H1 (cell line): ENCODE data around the gene GLIPR1.

Source experiments
- CHD2 ChIP-seq: IDR thresholded peaks from 2 replicates; pipeline ENCODE4 v1.6.1; 2012; ENCODE audit warnings: low read length, improper control_type of control experiment
- EP300 ChIP-seq, 2 experiments: IDR thresholded peaks; 1 replicate in 1 of 2; 2 replicates in 1 of 2; pipeline ENCODE4 v1.6.1; 2011 to 2012; ENCODE audit warnings: low read depth in 2 of 2, low read length in 2 of 2, mild to moderate bottlenecking in 2 of 2, borderline replicate concordance in 1 of 2, inconsistent platforms in 1 of 2, moderate library complexity in 1 of 2
- EZH2 ChIP-seq: fragments of 200-600 bp; sonication (generic); IDR thresholded peaks from 2 replicates; pipeline ENCODE4 v1.7.1; 2012; ENCODE audit warnings: low read depth, mild to moderate bottlenecking, moderate library complexity, low read length, inconsistent platforms; ENCODE audit not compliant: severe bottlenecking
- HDAC6 ChIP-seq: IDR thresholded peaks from one replicate; pipeline ENCODE4 v1.7.1; 2012; ENCODE audit warnings: low read depth, mild to moderate bottlenecking, inconsistent platforms, low read length, moderate library complexity
- MAX ChIP-seq: IDR thresholded peaks from 2 replicates; pipeline ENCODE4 v1.6.1; 2012; ENCODE audit warnings: inconsistent platforms
- NRF1 ChIP-seq: IDR thresholded peaks from 2 replicates; pipeline ENCODE4 v1.6.1; 2011; ENCODE audit warnings: mild to moderate bottlenecking, low read depth, low read length, improper control_type of control experiment
- POLR2A ChIP-seq, 2 experiments: IDR thresholded peaks; 1 replicate in 1 of 2; 2 replicates in 1 of 2; pipeline ENCODE4 v1.6.1; 2011; ENCODE audit warnings: low read depth in 2 of 2, low read length in 2 of 2, mild to moderate bottlenecking in 2 of 2; ENCODE audit errors: control extremely low read depth in 1 of 2
- POLR2AphosphoS5 ChIP-seq: IDR thresholded peaks from 2 replicates; pipeline ENCODE4 v1.6.1; 2011; ENCODE audit warnings: low read depth, low read length
- SP1 ChIP-seq: IDR thresholded peaks from 2 replicates; pipeline ENCODE4 v1.6.1; 2011; ENCODE audit warnings: low read depth, low read length
- TAF1 ChIP-seq: IDR thresholded peaks from 2 replicates; pipeline ENCODE4 v1.6.1; 2011; ENCODE audit warnings: mild to moderate bottlenecking, low read depth, low read length
- TF ChIP-seq, protein P1 (sequence below), 3 experiments: IDR thresholded peaks; 1 replicate in 2 of 3; 2 replicates in 1 of 3; pipeline versions ENCODE4 v1.5.1 to v1.6.1; 2011; ENCODE audit warnings: low read length in 3 of 3, mild to moderate bottlenecking in 3 of 3, inconsistent platforms in 2 of 3, low read depth in 1 of 3, moderate library complexity in 1 of 3; ENCODE audit not compliant: insufficient read depth in 1 of 3; ENCODE audit errors: control extremely low read depth in 1 of 3
- TF ChIP-seq, protein P2 (sequence below): IDR thresholded peaks from 2 replicates; pipeline ENCODE4 v1.6.1; 2011; ENCODE audit warnings: low read depth, mild to moderate bottlenecking, low read length; ENCODE audit not compliant: insufficient read depth

DNA sequence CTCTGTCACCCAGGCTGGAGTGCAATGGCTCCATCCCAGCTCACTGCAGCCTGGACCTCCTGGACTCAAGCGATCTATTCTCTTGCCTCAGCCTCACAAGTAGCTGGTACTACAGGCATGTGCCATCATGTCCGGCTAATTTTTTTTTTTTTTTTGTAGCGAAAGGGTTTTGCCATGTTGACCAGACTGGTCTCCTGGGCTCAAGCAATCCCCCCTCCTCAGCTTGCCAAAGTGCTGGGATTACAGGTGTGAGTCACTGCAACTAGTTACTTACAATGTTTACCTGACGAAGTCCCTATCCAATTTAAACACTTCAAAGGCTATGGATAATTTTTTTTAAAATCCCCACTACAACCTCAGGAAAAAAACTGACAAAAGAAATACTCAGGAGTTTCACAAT lies 29.1 kb downstream of the GLIPR1 start:
- TF ChIP-seq, protein P1, sequence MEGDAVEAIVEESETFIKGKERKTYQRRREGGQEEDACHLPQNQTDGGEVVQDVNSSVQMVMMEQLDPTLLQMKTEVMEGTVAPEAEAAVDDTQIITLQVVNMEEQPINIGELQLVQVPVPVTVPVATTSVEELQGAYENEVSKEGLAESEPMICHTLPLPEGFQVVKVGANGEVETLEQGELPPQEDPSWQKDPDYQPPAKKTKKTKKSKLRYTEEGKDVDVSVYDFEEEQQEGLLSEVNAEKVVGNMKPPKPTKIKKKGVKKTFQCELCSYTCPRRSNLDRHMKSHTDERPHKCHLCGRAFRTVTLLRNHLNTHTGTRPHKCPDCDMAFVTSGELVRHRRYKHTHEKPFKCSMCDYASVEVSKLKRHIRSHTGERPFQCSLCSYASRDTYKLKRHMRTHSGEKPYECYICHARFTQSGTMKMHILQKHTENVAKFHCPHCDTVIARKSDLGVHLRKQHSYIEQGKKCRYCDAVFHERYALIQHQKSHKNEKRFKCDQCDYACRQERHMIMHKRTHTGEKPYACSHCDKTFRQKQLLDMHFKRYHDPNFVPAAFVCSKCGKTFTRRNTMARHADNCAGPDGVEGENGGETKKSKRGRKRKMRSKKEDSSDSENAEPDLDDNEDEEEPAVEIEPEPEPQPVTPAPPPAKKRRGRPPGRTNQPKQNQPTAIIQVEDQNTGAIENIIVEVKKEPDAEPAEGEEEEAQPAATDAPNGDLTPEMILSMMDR (IDR thresholded peaks at IDR 0.05; ENCODE audit: control extremely low read depth in 1 of 3, insufficient read depth in 1 of 3, low read depth in 1 of 3, low read length in 3 of 3), result no peak
- no peak for TF ChIP-seq HDAC6
- no peak for TF ChIP-seq NRF1
- TF ChIP-seq POLR2A (IDR thresholded peaks at IDR 0.05; ENCODE audit: control extremely low read depth in 1 of 2, low read depth in 2 of 2, low read length in 2 of 2), result no peak
- TF ChIP-seq EZH2, result no peak
- TF ChIP-seq POLR2AphosphoS5, result no peak
- TF ChIP-seq SP1, result no peak
- no peak for TF ChIP-seq TAF1
- TF ChIP-seq CHD2, result no peak
- TF ChIP-seq, protein P2, sequence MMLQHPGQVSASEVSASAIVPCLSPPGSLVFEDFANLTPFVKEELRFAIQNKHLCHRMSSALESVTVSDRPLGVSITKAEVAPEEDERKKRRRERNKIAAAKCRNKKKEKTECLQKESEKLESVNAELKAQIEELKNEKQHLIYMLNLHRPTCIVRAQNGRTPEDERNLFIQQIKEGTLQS, result no peak
- TF ChIP-seq MAX, result no peak
- no peak for TF ChIP-seq EP300 (IDR thresholded peaks at IDR 0.05; ENCODE audit: borderline replicate concordance in 1 of 2, low read depth in 2 of 2, low read length in 2 of 2)
